ENCODE measurements around the gene NOP9. TPM values are rescaled to one million over a fixed set of nuclear protein-coding genes. Genes with fewer than 3 reads are reported as not detected.

Gene NOP9
- polyA plus RNA-seq, 1 donor from 2014 or later: 1.6 TPM

- peak within 1 kb of the TSS; percentile 63 to 99 (median 96) for H3K27ac Mint-ChIP-seq
- H3K4me3 Mint-ChIP-seq: peak within 1 kb of the TSS; percentile 89 to 96 (median 96)
- no peaks in the 10 kb centered on the region for H3K9me3 Mint-ChIP-seq
- H3K27me3 Mint-ChIP-seq: no peaks in the 10 kb centered on the region
- peaks cover 7% of the 10 kb centered on the region for H3K36me3 Mint-ChIP-seq
- peaks cover 22 to 37% (median 31%) of the 10 kb centered on the region in 3 donors for H3K4me1 Mint-ChIP-seq
These were observed 28.4 kb upstream of the NOP9 start, which contains the start of gene RABGGTA for GRCh38 chr14:24271134-24271833. TSS of gene RABGGTA (minus strand) at chr14:24271597. CDS start at chr14:24271115, 482 bp downstream.

GRCh38 chr14:24271834-24272263 lies 27.8 kb upstream of the NOP9 start:
- peak overlapping the region; percentile 89 to 96 (median 96) for H3K4me3 Mint-ChIP-seq
- H3K4me1 Mint-ChIP-seq: peaks cover 24 to 40% (median 34%) of the 10 kb centered on the region in 3 donors
- peak overlapping the region; percentile 63 to 99 (median 96) for H3K27ac Mint-ChIP-seq
- H3K9me3 Mint-ChIP-seq: no peaks in the 10 kb centered on the region
- H3K27me3 Mint-ChIP-seq: no peaks in the 10 kb centered on the region
- peaks cover 1% of the 10 kb centered on the region for H3K36me3 Mint-ChIP-seq

- Mint-ChIP-seq H3K4me3 (peak overlapping the region in 3 of 4 donors; percentile 48 to 96 (median 74)), H3K27ac (peak overlapping the region; percentile 63 to 99 (median 96)), H3K27me3 (no peaks in the 10 kb centered on the region), H3K9me3 (no peaks in the 10 kb centered on the region), H3K36me3 (no peaks in the 10 kb centered on the region), H3K4me1 (peaks cover 29 to 43% (median 37%) of the 10 kb centered on the region in 3 donors)
These were observed 27.2 kb upstream of the NOP9 start for GRCh38 chr14:24272467-24272866.

GRCh38 chr14:24273422-24273998 lies 26.1 kb upstream of the NOP9 start:
- H3K4me3 Mint-ChIP-seq: peak overlapping the region in 3 of 4 donors; percentile 31 to 79 (median 38)
- peaks cover 0 to 3% (median 0%) of the 10 kb centered on the region in 3 donors for H3K9me3 Mint-ChIP-seq
- H3K27me3 Mint-ChIP-seq: no peaks in the 10 kb centered on the region
- H3K4me1 Mint-ChIP-seq: peaks cover 39 to 53% (median 46%) of the 10 kb centered on the region in 3 donors
- H3K36me3 Mint-ChIP-seq: peaks cover 3% of the 10 kb centered on the region
- H3K27ac Mint-ChIP-seq: peak overlapping the region; percentile 63 to 99 (median 96)

GRCh38 chr14:24274101-24274543 lies 25.5 kb upstream of the NOP9 start:
- H3K4me1 Mint-ChIP-seq: peaks cover 45 to 59% (median 51%) of the 10 kb centered on the region in 3 donors
- no peaks in the 10 kb centered on the region for H3K27me3 Mint-ChIP-seq
- peaks cover 0 to 5% (median 0%) of the 10 kb centered on the region in 3 donors for H3K9me3 Mint-ChIP-seq
- peak overlapping the region; percentile 63 to 99 (median 96) for H3K27ac Mint-ChIP-seq
- H3K4me3 Mint-ChIP-seq: peak overlapping the region; percentile 8 to 74 (median 47)
- peaks cover 3% of the 10 kb centered on the region for H3K36me3 Mint-ChIP-seq

GRCh38 chr14:24277071-24277470 lies 22.6 kb upstream of the NOP9 start:
- peaks cover 3% of the 10 kb centered on the region for H3K36me3 Mint-ChIP-seq
- peaks cover 3% of the 10 kb centered on the region for H3K27me3 Mint-ChIP-seq
- peak overlapping the region in 2 of 4 donors; percentile 1 to 75 for H3K4me3 Mint-ChIP-seq
- H3K4me1 Mint-ChIP-seq: peaks cover 57 to 73% (median 61%) of the 10 kb centered on the region in 3 donors
- peaks cover 0 to 5% (median 0%) of the 10 kb centered on the region in 3 donors for H3K9me3 Mint-ChIP-seq
- H3K27ac Mint-ChIP-seq: peak overlapping the region; percentile 50 to 95 (median 61)

GRCh38 chr14:24277606-24278321 lies 21.9 kb upstream of the NOP9 start:
- H3K4me3 Mint-ChIP-seq: peak overlapping the region in 3 of 4 donors; percentile 36 to 79 (median 75)
- H3K27ac Mint-ChIP-seq: peak overlapping the region; percentile 89 to 95 (median 90)
- peaks cover 0 to 5% (median 0%) of the 10 kb centered on the region in 3 donors for H3K9me3 Mint-ChIP-seq
- H3K4me1 Mint-ChIP-seq: peaks cover 54 to 66% (median 55%) of the 10 kb centered on the region in 3 donors
- H3K36me3 Mint-ChIP-seq: peaks cover 3% of the 10 kb centered on the region
- peaks cover 3% of the 10 kb centered on the region for H3K27me3 Mint-ChIP-seq

GRCh38 chr14:24278424-24278823 lies 21.2 kb upstream of the NOP9 start:
- H3K27me3 Mint-ChIP-seq: peaks cover 3% of the 10 kb centered on the region
- H3K9me3 Mint-ChIP-seq: peaks cover 0 to 5% (median 0%) of the 10 kb centered on the region in 3 donors
- peaks cover 3% of the 10 kb centered on the region for H3K36me3 Mint-ChIP-seq
- peak overlapping the region in 2 of 4 donors; percentile 36 to 63 for H3K4me3 Mint-ChIP-seq
- peaks cover 51 to 63% (median 53%) of the 10 kb centered on the region in 3 donors for H3K4me1 Mint-ChIP-seq
- H3K27ac Mint-ChIP-seq: peak overlapping the region; percentile 90 to 95 (median 94)

- Mint-ChIP-seq H3K27me3 (peaks cover 3% of the 10 kb centered on the region), H3K36me3 (peaks cover 3% of the 10 kb centered on the region), H3K4me3 (peak overlapping the region in 3 of 4 donors; percentile 59 to 83 (median 71)), H3K4me1 (peaks cover 41 to 53% (median 47%) of the 10 kb centered on the region in 3 donors), H3K27ac (peak overlapping the region; percentile 90 to 95 (median 94)), H3K9me3 (peaks cover 0 to 5% (median 0%) of the 10 kb centered on the region in 3 donors)
These were observed 20.1 kb upstream of the NOP9 start for GRCh38 chr14:24279301-24280186.

GRCh38 chr14:24280797-24281460 lies 18.7 kb upstream of the NOP9 start:
- Mint-ChIP-seq H3K27me3 (peaks cover 3% of the 10 kb centered on the region), H3K4me1 (peaks cover 41 to 48% (median 44%) of the 10 kb centered on the region in 3 donors), H3K4me3 (peak overlapping the region in 1 of 4 donors; percentile 38), H3K36me3 (peaks cover 3% of the 10 kb centered on the region), H3K9me3 (peaks cover 0 to 5% (median 0%) of the 10 kb centered on the region in 3 donors), H3K27ac (peak overlapping the region; percentile 83 to 95 (median 90))

- peak overlapping the region; percentile 33 to 96 (median 66) for H3K27ac Mint-ChIP-seq
- peaks cover 0 to 5% (median 0%) of the 10 kb centered on the region in 3 donors for H3K9me3 Mint-ChIP-seq
- no peak overlapping the region for H3K4me3 Mint-ChIP-seq
- peaks cover 41 to 47% (median 41%) of the 10 kb centered on the region in 3 donors for H3K4me1 Mint-ChIP-seq
- peaks cover 3% of the 10 kb centered on the region for H3K36me3 Mint-ChIP-seq
- H3K27me3 Mint-ChIP-seq: peaks cover 3% of the 10 kb centered on the region
These were observed 18.0 kb upstream of the NOP9 start for GRCh38 chr14:24281636-24282035.

GRCh38 chr14:24282736-24283135 lies 16.9 kb upstream of the NOP9 start:
- peaks cover 3% of the 10 kb centered on the region for H3K36me3 Mint-ChIP-seq
- no peak overlapping the region for H3K27ac Mint-ChIP-seq
- H3K4me1 Mint-ChIP-seq: peaks cover 31 to 37% (median 34%) of the 10 kb centered on the region in 3 donors
- peaks cover 3% of the 10 kb centered on the region for H3K27me3 Mint-ChIP-seq
- no peak overlapping the region for H3K4me3 Mint-ChIP-seq
- H3K9me3 Mint-ChIP-seq: peaks cover 0 to 5% (median 0%) of the 10 kb centered on the region in 3 donors

- no peaks in the 10 kb centered on the region for H3K9me3 Mint-ChIP-seq
- H3K27me3 Mint-ChIP-seq: peaks cover 3% of the 10 kb centered on the region
- H3K4me1 Mint-ChIP-seq: peaks cover 19 to 26% (median 23%) of the 10 kb centered on the region in 3 donors
- H3K27ac Mint-ChIP-seq: no peak overlapping the region
- no peak overlapping the region for H3K4me3 Mint-ChIP-seq
- no peaks in the 10 kb centered on the region for H3K36me3 Mint-ChIP-seq
These were observed 15.7 kb upstream of the NOP9 start for GRCh38 chr14:24283796-24284460.

All from IgD-negative memory B cell (primary cell).